Subcutaneous adipose tissue (tissue), 4 donors: Measurements from ENCODE around the gene UBAP2L. TPM values are rescaled to one million over a fixed set of nuclear protein-coding genes. Genes with fewer than 3 reads are reported as not detected.

Experiments
- small RNA-seq: library from RNA; depleted of rRNA; stranded (forward); fragments of <200 nt; gene quantifications from one replicate; pipeline ENCODE3, GENCODE V24; 2016
- total RNA-seq, 4 donors: library from RNA; depleted of rRNA; stranded (reverse); fragments of >200 nt; gene quantifications; one replicate each; pipeline ENCODE4 v1.1.0, GENCODE V29; 2016
- TF ChIP-seq, protein P1 (sequence below): fragments of 450-650 bp; IDR thresholded peaks from one replicate; pipeline ENCODE4 v1.5.1; 2016; ENCODE audit warnings: low read depth, mild to moderate bottlenecking, control low read depth, antibody characterized with exemption, moderate library complexity

The UBAP2L gene
- total RNA-seq, 4 donors from 2014 or later, result 58.8 to 75.7 (median 64.7) TPM

DNA sequence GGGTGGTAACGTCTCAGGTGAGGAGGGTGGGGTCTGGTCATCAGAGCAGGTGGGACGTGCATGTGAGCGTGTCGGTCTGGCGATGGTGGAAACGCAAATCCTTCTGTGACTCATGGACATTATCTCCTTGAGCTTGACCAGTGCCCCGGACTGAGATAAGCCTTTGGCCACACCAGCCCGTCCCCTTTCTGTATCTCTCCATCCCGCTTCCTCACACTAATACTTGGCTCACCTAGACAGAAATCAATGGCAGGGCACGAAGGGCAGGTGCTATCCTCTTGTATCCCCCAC is 92.3 kb downstream of the UBAP2L start:
- TF ChIP-seq, protein P1, sequence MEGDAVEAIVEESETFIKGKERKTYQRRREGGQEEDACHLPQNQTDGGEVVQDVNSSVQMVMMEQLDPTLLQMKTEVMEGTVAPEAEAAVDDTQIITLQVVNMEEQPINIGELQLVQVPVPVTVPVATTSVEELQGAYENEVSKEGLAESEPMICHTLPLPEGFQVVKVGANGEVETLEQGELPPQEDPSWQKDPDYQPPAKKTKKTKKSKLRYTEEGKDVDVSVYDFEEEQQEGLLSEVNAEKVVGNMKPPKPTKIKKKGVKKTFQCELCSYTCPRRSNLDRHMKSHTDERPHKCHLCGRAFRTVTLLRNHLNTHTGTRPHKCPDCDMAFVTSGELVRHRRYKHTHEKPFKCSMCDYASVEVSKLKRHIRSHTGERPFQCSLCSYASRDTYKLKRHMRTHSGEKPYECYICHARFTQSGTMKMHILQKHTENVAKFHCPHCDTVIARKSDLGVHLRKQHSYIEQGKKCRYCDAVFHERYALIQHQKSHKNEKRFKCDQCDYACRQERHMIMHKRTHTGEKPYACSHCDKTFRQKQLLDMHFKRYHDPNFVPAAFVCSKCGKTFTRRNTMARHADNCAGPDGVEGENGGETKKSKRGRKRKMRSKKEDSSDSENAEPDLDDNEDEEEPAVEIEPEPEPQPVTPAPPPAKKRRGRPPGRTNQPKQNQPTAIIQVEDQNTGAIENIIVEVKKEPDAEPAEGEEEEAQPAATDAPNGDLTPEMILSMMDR, result no peak

- TF ChIP-seq, protein P1, result no peak
These were observed 95.9 kb downstream of the UBAP2L start for GRCh38 chr1:154316704-154317103.

DNA sequence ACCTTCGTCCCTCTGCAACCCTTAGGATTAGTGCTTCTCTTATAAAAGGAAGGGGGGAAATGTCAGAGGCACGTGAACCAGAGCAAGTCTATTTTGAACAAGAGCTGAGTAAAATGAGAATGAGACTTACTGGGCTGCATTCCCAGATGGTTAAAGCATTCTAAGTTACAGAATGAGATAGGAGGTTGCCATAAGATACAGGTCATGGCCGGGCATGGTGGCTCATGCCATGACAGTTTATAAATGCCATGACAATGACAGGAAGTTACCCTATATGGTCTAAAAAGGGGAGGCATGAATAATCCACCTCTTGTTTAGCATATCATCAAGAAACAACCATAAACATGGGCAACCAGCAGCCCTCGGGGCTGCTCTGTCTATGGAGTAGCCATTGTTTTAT is 97.6 kb downstream of the UBAP2L start:
- TF ChIP-seq, protein P1, result no peak

Small RNAs within 50 kb of the gene (small RNA-seq; reads per million reads assigned to genes)
- gene MIR190B, result 1.6 reads per million, percentile 23 among the genes with 10 or more reads in this experiment
- gene RF00273, result not detected
- gene RNU6-121P, result not detected
- gene RNU6-239P, result not detected
- gene SNORA58B, result not detected

Other genes starting within 250 kb of the UBAP2L start
- gene JTB, start 243.3 kb upstream of the UBAP2L start, total RNA-seq, result 100 to 1,000 TPM; 183 to 201 (median 198) TPM
- gene RAB13, start 234.6 kb upstream of the UBAP2L start, total RNA-seq, result 10 to 100 TPM; 40.1 to 97.9 (median 64.1) TPM
- 1,000 to 10,000 TPM; 1,809 to 3,638 (median 2,450) TPM for gene RPS27, start 230.2 kb upstream of the UBAP2L start, total RNA-seq
- gene NUP210L, start 65.9 kb upstream of the UBAP2L start, total RNA-seq, result under 1 TPM in 1 of 4 donors, not detected in 3; 0.22 TPM
- gene TPM3, start 28.9 kb upstream of the UBAP2L start, total RNA-seq, result 100 to 1,000 TPM; 208 to 305 (median 294) TPM
- not detected for gene CFAP141, start 14.6 kb upstream of the UBAP2L start, total RNA-seq
- 100 to 1,000 TPM in 1 of 4 donors, 10 to 100 TPM in 3; 84.9 to 105 (median 89.9) TPM for gene HAX1, start 51.7 kb downstream of the UBAP2L start, total RNA-seq
- gene AQP10, start 100.1 kb downstream of the UBAP2L start, total RNA-seq, result not detected
- 10 to 100 TPM; 39.6 to 46.5 (median 44.6) TPM for gene ATP8B2, start 104.6 kb downstream of the UBAP2L start, total RNA-seq
- 10 to 100 TPM; 24.4 to 39.4 (median 27.8) TPM for gene IL6R, start 184.4 kb downstream of the UBAP2L start, total RNA-seq